Thyroid gland (tissue), 4 donors: ENCODE measurements around the gene SHISA8. TPM values are rescaled to one million over a fixed set of nuclear protein-coding genes. Genes with fewer than 3 reads are reported as not detected.

Source experiments
- DNase-seq, 2 donors: peaks; one replicate each; pipeline ENCODE4 v3.0.0-alpha.2; 2019
- H3K27ac ChIP-seq, 3 donors: fragments of 200-600 bp; sonication (generic); 1 replicate in 2 of 3; 2 replicates in 1 of 3; pipeline ENCODE4 v1.5.1; 2016 to 2019; ENCODE audit warnings: mild to moderate bottlenecking in 1 of 3, moderate library complexity in 1 of 3
- H3K27me3 ChIP-seq: fragments of 200-600 bp; sonication (generic); one replicate; pipeline ENCODE4 v1.5.1; 2019
- H3K36me3 ChIP-seq, 2 donors: fragments of 200-600 bp; sonication (generic); one replicate each; pipeline ENCODE4 v1.5.1; 2016 to 2019
- H3K4me1 ChIP-seq, 2 donors: fragments of 200-600 bp; sonication (generic); one replicate each; pipeline ENCODE4 v1.5.1; 2017 to 2019
- H3K4me3 ChIP-seq, 3 donors: fragments of 200-600 bp; sonication (generic); replicated peaks in 1 of 3; 1 replicate in 2 of 3; 2 replicates in 1 of 3; pipeline ENCODE4 v1.5.1; 2016; ENCODE audit warnings: mild to moderate bottlenecking in 1 of 3
- H3K9me3 ChIP-seq: fragments of 200-600 bp; sonication (generic); one replicate; pipeline ENCODE4 v1.5.1; 2017
- CTCF ChIP-seq, 6 experiments: fragments of 200-600 bp in 3 of 6; fragments of 450-650 bp in 3 of 6; sonication (generic) in 3 of 6; IDR thresholded peaks; one replicate each; pipeline ENCODE4 v1.5.1; 2016 to 2019; ENCODE audit warnings: antibody characterized with exemption in 6 of 6, mild to moderate bottlenecking in 2 of 6, inconsistent platforms in 1 of 6, moderate library complexity in 1 of 6
- POLR2A ChIP-seq, 2 donors: fragments of 450-650 bp; IDR thresholded peaks; one replicate each; pipeline ENCODE4 v1.6.1; 2017; ENCODE audit warnings: antibody characterized with exemption in 2 of 2, mild to moderate bottlenecking in 2 of 2, moderate library complexity in 1 of 2
- WGBS, 2 donors: methylation state at CpG; one replicate each; pipeline ENCODE4 v1.1.5; 2017; 5-methylcytosine and 5-hydroxymethylcytosine counted together
- intact Hi-C: fragments of 100-400 bp; cut with DNase I; formaldehyde crosslinking; loops from one replicate; pipeline ENCODE4 v1.15.1; 2023
- total RNA-seq, 4 donors: library from RNA; depleted of rRNA; stranded (reverse); fragments of >200 nt; gene quantifications; one replicate each; pipeline ENCODE4 v1.2.3, GENCODE V29; 2016

SHISA8 gene
- total RNA-seq, 4 donors from 2014 or later: not detected

- intact Hi-C loops: no loop called here
- H3K27ac ChIP-seq: no peak overlapping the region
- H3K4me3 ChIP-seq: no peak overlapping the region
- no peaks in the 10 kb centered on the region for H3K4me1 ChIP-seq
- H3K27me3 ChIP-seq: no peaks in the 10 kb centered on the region
- DNase-seq: no peak
- TF ChIP-seq CTCF (IDR thresholded peaks at IDR 0.05) (no peak), POLR2A (IDR thresholded peaks at IDR 0.05) (no peak)
- 94 to 95% methylated on average over 4 to 7 of the region's 7 CpGs for WGBS, 2 donors
- H3K9me3 ChIP-seq: no peaks in the 10 kb centered on the region
- peaks cover 49 to 52% of the 10 kb centered on the region in 2 donors for H3K36me3 ChIP-seq
Observed at GRCh38 chr22:41902016-41902415, 12.9 kb downstream of the SHISA8 start.

GRCh38 chr22:41900652-41901312, 14.1 kb downstream of the SHISA8 start:
- 92 to 98% methylated on average over 2 to 7 of the region's 8 CpGs for WGBS, 2 donors
- Histone ChIP-seq H3K4me3 (no peak overlapping the region), H3K9me3 (no peaks in the 10 kb centered on the region), H3K27me3 (no peaks in the 10 kb centered on the region), H3K36me3 (peaks cover 55 to 60% of the 10 kb centered on the region in 2 donors), H3K27ac (no peak overlapping the region), H3K4me1 (no peaks in the 10 kb centered on the region)
- no peak for TF ChIP-seq CTCF (IDR thresholded peaks at IDR 0.05)
- TF ChIP-seq POLR2A (IDR thresholded peaks at IDR 0.05): no peak
- no peak for DNase-seq
- intact Hi-C loops: no loop called here

- Histone ChIP-seq H3K4me3 (no peak overlapping the region), H3K9me3 (no peaks in the 10 kb centered on the region), H3K27me3 (no peaks in the 10 kb centered on the region), H3K27ac (no peak overlapping the region), H3K36me3 (peaks cover 54 to 59% of the 10 kb centered on the region in 2 donors), H3K4me1 (no peaks in the 10 kb centered on the region)
- intact Hi-C loops: no loop called here
- TF ChIP-seq CTCF (IDR thresholded peaks at IDR 0.05): no peak
- no peak for TF ChIP-seq POLR2A (IDR thresholded peaks at IDR 0.05)
- no peak for DNase-seq
- 93 to 96% methylated on average over 7 to 12 of the region's 13 CpGs for WGBS, 2 donors
Observed at GRCh38 chr22:41899992-41900651, 14.8 kb downstream of the SHISA8 start.

GRCh38 chr22:41899110-41899509, 15.8 kb downstream of the SHISA8 start:
- no peaks in the 10 kb centered on the region for H3K27me3 ChIP-seq
- no peak overlapping the region for H3K4me3 ChIP-seq
- H3K27ac ChIP-seq: no peak overlapping the region
- no peaks in the 10 kb centered on the region for H3K9me3 ChIP-seq
- WGBS, 2 donors: 93 to 98% methylated on average over 5 of the region's 5 CpGs
- no peak for DNase-seq
- no peak for TF ChIP-seq CTCF (IDR thresholded peaks at IDR 0.05)
- no peak for TF ChIP-seq POLR2A (IDR thresholded peaks at IDR 0.05)
- peaks cover 49 to 58% of the 10 kb centered on the region in 2 donors for H3K36me3 ChIP-seq
- intact Hi-C loops: no loop called here
- H3K4me1 ChIP-seq: no peaks in the 10 kb centered on the region

- no peak overlapping the region for H3K27ac ChIP-seq
- TF ChIP-seq CTCF (IDR thresholded peaks at IDR 0.05): no peak
- no peak for TF ChIP-seq POLR2A (IDR thresholded peaks at IDR 0.05)
- H3K4me3 ChIP-seq: no peak overlapping the region
- H3K9me3 ChIP-seq: no peaks in the 10 kb centered on the region
- no peak for DNase-seq
- H3K27me3 ChIP-seq: no peaks in the 10 kb centered on the region
- intact Hi-C loops: no loop called here
- H3K4me1 ChIP-seq: no peaks in the 10 kb centered on the region
- 93 to 95% methylated on average over 10 to 11 of the region's 11 CpGs for WGBS, 2 donors
- peaks cover 48 to 59% of the 10 kb centered on the region in 2 donors for H3K36me3 ChIP-seq
Observed at GRCh38 chr22:41898645-41899044, 16.2 kb downstream of the SHISA8 start.
